ENCODE measurements around the gene GULP1.
A peak's percentile ranks its signal among the peaks of the same experiment; 100 is the strongest.

GULP1 gene

DNA sequence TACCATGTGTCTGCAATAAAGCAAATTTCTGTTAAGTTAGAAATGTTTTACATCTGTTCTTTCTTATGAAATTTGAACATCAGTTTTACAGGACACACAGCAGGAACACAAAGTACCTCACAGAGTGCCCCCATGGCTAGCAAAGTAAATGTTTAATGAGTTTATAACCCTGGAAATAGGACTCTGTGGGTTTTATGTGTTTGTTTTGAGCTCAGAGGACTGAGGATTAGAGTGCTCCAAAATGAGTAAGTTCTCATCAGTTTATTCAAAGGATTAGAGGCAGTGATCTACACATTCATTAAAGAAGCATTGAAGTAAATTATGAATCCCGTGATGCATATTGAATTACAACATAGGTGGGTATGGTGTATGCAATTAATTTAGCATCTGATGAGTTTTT lies 281.8 kb downstream of the GULP1 start (continued):
- TF ChIP-seq, protein P1, sequence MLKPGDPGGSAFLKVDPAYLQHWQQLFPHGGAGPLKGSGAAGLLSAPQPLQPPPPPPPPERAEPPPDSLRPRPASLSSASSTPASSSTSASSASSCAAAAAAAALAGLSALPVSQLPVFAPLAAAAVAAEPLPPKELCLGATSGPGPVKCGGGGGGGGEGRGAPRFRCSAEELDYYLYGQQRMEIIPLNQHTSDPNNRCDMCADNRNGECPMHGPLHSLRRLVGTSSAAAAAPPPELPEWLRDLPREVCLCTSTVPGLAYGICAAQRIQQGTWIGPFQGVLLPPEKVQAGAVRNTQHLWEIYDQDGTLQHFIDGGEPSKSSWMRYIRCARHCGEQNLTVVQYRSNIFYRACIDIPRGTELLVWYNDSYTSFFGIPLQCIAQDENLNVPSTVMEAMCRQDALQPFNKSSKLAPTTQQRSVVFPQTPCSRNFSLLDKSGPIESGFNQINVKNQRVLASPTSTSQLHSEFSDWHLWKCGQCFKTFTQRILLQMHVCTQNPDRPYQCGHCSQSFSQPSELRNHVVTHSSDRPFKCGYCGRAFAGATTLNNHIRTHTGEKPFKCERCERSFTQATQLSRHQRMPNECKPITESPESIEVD (tag by site-specific recombination; IDR thresholded peaks at IDR 0.05) = peak; percentile 87
- TF ChIP-seq TCF7L2 (IDR thresholded peaks at IDR 0.05; ENCODE audit: borderline replicate concordance, low read depth, low read length) (peak; percentile 66; the same call in 1 of the 2 replicates), GLIS1 (tag by site-specific recombination; IDR thresholded peaks at IDR 0.05) (peak; percentile 99), ZNF169 (tag by site-specific recombination; IDR thresholded peaks at IDR 0.05) (no peak), ZNF366 (tag by site-specific recombination; conservative IDR thresholded peaks at IDR 0.05) (peak; percentile 61; the same call in 1 of the 2 replicates), ZNF132 (tag by site-specific recombination; IDR thresholded peaks at IDR 0.05; ENCODE audit: borderline replicate concordance) (no peak), ZNF843 (tag by site-specific recombination; IDR thresholded peaks at IDR 0.05) (peak; percentile 95)
- TF ChIP-seq, protein P2, sequence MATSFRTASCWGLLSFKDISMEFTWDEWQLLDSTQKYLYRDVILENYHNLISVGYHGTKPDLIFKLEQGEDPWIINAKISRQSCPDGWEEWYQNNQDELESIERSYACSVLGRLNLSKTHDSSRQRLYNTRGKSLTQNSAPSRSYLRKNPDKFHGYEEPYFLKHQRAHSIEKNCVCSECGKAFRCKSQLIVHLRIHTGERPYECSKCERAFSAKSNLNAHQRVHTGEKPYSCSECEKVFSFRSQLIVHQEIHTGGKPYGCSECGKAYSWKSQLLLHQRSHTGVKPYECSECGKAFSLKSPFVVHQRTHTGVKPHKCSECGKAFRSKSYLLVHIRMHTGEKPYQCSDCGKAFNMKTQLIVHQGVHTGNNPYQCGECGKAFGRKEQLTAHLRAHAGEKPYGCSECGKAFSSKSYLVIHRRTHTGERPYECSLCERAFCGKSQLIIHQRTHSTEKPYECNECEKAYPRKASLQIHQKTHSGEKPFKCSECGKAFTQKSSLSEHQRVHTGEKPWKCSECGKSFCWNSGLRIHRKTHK (tag by site-specific recombination; IDR thresholded peaks at IDR 0.05) = no peak
- TF ChIP-seq, protein P3, sequence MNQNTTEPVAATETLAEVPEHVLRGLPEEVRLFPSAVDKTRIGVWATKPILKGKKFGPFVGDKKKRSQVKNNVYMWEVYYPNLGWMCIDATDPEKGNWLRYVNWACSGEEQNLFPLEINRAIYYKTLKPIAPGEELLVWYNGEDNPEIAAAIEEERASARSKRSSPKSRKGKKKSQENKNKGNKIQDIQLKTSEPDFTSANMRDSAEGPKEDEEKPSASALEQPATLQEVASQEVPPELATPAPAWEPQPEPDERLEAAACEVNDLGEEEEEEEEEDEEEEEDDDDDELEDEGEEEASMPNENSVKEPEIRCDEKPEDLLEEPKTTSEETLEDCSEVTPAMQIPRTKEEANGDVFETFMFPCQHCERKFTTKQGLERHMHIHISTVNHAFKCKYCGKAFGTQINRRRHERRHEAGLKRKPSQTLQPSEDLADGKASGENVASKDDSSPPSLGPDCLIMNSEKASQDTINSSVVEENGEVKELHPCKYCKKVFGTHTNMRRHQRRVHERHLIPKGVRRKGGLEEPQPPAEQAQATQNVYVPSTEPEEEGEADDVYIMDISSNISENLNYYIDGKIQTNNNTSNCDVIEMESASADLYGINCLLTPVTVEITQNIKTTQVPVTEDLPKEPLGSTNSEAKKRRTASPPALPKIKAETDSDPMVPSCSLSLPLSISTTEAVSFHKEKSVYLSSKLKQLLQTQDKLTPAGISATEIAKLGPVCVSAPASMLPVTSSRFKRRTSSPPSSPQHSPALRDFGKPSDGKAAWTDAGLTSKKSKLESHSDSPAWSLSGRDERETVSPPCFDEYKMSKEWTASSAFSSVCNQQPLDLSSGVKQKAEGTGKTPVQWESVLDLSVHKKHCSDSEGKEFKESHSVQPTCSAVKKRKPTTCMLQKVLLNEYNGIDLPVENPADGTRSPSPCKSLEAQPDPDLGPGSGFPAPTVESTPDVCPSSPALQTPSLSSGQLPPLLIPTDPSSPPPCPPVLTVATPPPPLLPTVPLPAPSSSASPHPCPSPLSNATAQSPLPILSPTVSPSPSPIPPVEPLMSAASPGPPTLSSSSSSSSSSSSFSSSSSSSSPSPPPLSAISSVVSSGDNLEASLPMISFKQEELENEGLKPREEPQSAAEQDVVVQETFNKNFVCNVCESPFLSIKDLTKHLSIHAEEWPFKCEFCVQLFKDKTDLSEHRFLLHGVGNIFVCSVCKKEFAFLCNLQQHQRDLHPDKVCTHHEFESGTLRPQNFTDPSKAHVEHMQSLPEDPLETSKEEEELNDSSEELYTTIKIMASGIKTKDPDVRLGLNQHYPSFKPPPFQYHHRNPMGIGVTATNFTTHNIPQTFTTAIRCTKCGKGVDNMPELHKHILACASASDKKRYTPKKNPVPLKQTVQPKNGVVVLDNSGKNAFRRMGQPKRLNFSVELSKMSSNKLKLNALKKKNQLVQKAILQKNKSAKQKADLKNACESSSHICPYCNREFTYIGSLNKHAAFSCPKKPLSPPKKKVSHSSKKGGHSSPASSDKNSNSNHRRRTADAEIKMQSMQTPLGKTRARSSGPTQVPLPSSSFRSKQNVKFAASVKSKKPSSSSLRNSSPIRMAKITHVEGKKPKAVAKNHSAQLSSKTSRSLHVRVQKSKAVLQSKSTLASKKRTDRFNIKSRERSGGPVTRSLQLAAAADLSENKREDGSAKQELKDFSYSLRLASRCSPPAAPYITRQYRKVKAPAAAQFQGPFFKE (tag by site-specific recombination; IDR thresholded peaks at IDR 0.05; ENCODE audit: borderline replicate concordance) = no peak
- TF ChIP-seq, protein P4, sequence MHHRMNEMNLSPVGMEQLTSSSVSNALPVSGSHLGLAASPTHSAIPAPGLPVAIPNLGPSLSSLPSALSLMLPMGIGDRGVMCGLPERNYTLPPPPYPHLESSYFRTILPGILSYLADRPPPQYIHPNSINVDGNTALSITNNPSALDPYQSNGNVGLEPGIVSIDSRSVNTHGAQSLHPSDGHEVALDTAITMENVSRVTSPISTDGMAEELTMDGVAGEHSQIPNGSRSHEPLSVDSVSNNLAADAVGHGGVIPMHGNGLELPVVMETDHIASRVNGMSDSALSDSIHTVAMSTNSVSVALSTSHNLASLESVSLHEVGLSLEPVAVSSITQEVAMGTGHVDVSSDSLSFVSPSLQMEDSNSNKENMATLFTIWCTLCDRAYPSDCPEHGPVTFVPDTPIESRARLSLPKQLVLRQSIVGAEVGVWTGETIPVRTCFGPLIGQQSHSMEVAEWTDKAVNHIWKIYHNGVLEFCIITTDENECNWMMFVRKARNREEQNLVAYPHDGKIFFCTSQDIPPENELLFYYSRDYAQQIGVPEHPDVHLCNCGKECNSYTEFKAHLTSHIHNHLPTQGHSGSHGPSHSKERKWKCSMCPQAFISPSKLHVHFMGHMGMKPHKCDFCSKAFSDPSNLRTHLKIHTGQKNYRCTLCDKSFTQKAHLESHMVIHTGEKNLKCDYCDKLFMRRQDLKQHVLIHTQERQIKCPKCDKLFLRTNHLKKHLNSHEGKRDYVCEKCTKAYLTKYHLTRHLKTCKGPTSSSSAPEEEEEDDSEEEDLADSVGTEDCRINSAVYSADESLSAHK (tag by site-specific recombination; IDR thresholded peaks at IDR 0.05) = peak; percentile 88
- TF ChIP-seq, protein P5, sequence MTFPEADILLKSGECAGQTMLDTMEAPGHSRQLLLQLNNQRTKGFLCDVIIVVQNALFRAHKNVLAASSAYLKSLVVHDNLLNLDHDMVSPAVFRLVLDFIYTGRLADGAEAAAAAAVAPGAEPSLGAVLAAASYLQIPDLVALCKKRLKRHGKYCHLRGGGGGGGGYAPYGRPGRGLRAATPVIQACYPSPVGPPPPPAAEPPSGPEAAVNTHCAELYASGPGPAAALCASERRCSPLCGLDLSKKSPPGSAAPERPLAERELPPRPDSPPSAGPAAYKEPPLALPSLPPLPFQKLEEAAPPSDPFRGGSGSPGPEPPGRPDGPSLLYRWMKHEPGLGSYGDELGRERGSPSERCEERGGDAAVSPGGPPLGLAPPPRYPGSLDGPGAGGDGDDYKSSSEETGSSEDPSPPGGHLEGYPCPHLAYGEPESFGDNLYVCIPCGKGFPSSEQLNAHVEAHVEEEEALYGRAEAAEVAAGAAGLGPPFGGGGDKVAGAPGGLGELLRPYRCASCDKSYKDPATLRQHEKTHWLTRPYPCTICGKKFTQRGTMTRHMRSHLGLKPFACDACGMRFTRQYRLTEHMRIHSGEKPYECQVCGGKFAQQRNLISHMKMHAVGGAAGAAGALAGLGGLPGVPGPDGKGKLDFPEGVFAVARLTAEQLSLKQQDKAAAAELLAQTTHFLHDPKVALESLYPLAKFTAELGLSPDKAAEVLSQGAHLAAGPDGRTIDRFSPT (tag by site-specific recombination; IDR thresholded peaks at IDR 0.05) = 0 out of 2 replicates have a peak, but pooled peaks have one; percentile 22
- TF ChIP-seq, protein P6, sequence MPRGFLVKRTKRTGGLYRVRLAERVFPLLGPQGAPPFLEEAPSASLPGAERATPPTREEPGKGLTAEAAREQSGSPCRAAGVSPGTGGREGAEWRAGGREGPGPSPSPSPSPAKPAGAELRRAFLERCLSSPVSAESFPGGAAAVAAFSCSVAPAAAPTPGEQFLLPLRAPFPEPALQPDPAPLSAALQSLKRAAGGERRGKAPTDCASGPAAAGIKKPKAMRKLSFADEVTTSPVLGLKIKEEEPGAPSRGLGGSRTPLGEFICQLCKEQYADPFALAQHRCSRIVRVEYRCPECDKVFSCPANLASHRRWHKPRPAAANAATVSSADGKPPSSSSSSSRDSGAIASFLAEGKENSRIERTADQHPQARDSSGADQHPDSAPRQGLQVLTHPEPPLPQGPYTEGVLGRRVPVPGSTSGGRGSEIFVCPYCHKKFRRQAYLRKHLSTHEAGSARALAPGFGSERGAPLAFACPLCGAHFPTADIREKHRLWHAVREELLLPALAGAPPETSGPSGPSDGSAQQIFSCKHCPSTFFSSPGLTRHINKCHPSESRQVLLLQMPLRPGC (tag by site-specific recombination; IDR thresholded peaks at IDR 0.05) = peak; percentile 72

Measured in HEK293 (cell line).